GM19351 (cell line): ENCODE data around the gene GRIN3B.
"Not testable (repeated sequence)": the region's sequence is repeated elsewhere in the genome, so short reads cannot be mapped to it uniquely, and the experiment has no call there.

ENCODE experiments used
- ATAC-seq: cut with Tn5 transposase; IDR thresholded peaks from one replicate; pipeline ENCODE4 v1.9.1; 2021; ENCODE audit warnings: mild to moderate bottlenecking, moderate library complexity; ENCODE audit not compliant: unreplicated experiment

GRIN3B gene, protein sequence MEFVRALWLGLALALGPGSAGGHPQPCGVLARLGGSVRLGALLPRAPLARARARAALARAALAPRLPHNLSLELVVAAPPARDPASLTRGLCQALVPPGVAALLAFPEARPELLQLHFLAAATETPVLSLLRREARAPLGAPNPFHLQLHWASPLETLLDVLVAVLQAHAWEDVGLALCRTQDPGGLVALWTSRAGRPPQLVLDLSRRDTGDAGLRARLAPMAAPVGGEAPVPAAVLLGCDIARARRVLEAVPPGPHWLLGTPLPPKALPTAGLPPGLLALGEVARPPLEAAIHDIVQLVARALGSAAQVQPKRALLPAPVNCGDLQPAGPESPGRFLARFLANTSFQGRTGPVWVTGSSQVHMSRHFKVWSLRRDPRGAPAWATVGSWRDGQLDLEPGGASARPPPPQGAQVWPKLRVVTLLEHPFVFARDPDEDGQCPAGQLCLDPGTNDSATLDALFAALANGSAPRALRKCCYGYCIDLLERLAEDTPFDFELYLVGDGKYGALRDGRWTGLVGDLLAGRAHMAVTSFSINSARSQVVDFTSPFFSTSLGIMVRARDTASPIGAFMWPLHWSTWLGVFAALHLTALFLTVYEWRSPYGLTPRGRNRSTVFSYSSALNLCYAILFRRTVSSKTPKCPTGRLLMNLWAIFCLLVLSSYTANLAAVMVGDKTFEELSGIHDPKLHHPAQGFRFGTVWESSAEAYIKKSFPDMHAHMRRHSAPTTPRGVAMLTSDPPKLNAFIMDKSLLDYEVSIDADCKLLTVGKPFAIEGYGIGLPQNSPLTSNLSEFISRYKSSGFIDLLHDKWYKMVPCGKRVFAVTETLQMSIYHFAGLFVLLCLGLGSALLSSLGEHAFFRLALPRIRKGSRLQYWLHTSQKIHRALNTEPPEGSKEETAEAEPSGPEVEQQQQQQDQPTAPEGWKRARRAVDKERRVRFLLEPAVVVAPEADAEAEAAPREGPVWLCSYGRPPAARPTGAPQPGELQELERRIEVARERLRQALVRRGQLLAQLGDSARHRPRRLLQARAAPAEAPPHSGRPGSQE

GRCh38 chr19:1000095-1000494 is at the start of gene GRIN3B:
Gene GRIN3B (plus strand): TSS chr19:1000419. CDS start chr19:1000438, 19 bp downstream.
- no peak for ATAC-seq

DNA sequence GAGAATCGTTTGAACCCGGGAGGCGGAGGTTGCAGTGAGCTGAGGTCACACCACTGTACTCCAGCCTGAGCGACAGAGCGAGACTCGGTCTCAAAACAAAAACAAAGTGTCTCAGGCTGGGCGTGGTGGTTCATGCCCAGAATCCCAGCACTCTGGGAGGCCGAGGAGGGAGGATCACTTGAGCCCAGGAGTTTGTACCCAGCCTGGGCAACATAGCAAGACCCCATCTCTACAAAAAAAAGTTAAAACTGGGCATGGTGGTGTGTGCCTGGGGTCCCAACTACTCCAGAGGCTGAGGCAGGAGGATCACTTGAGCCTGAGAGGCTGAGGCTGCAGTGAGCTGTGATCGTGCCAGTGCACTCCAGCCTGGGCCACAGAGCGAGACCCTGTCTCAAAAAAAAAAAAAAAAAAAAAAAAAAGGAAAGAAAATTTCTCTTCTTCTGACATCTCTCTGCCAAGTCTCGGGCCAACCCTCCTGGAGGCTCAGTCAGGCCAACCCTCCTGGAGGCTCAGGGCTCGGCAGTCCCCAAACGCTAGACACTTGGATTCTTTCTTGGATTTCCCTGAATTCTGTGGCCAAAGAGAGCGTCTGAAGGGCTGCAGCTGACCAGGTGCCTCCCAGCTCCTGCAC is 48.1 kb upstream of the GRIN3B start:
- ATAC-seq: no peak

DNA sequence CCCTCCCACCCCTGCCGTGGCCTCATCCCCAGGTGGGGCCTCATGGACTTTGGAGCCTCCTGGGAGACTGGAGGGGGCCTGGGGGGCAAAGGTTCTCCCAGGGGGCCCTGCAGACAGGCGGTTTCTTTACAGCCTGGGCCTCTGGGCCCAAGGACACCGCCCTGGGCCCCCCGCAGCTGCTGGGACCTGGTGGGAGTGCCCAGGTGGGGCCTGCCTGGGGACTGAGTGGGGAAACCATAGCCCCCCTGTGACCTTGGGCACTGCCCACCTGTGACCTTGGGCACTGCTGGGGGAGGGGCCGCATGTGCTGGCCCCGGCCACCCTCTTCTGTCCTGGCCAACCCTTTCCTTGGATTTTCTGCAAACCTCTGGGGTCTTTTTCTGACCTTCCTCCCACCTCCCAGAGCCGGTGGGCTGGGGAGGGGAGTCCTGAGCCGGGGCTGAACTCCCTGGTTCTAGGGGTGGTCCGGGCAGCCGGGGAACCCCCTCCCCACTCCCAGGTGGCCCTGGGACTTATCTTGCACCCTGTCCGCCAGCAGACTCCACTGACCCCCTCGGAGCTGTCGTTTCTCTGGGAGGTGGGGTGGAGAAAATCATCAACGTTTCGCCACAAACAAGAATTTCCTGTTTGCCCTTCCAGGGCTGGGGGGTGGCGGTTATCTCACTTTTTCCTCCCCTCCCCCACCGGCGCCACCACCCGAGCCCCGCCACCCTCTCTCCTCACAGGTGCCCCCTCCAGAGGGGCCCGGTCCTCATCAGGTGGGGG is 47.4 kb upstream of the GRIN3B start:
- no peak for ATAC-seq

- ATAC-seq: no peak
Measured at GRCh38 chr19:953445-954271, 46.6 kb upstream of the GRIN3B start.

GRCh38 chr19:954272-954671 is 45.9 kb upstream of the GRIN3B start:
- no peak for ATAC-seq

- ATAC-seq: no peak
Measured at GRCh38 chr19:954672-955494, 45.3 kb upstream of the GRIN3B start.

DNA sequence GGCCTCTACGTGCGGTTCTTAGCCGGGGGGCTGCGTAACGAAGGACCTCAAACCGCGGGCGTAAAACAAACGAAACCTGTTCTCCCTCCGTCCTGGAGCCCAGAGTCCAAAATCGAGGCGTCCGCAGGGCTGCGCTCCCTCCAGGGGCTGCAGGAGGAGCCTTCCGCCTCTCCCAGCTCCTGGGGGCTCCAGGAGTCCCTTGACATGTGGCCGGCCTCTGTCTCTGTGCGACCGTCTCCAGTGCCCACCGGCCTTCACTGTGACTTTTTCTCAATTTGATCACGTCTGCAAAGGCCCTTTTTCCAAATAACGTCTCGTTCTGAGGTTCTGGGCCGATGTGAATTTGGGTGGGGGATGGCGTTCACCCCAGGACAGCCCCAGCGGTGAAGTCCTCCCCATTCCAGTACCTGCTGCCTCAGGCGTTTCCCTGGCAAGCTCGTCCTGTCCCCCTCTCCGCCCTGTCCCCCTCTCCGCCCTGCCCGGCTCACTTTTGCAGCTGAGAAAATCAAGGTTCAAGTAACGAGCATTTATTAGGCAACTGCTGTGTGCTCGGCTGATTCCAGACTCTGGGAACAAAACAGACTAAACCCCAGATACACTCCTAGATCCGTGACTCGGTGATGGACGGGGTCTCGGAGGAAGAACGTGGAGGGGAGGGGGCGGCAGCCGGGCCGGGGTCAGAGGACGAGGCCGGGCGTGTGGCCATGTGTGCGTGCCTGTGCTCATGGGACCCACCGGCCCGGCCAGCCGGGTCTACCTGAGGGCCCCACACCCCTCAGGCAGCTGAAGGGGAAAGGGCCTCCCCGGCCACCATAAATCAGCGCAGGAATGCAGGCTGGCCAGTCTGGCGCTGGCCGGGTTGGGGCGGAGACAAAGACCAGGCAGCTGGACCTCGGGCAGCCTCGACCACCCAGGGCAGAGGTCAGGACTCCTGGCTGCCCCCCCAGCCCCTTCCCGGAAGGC is 44.1 kb upstream of the GRIN3B start:
- no peak for ATAC-seq

GRCh38 chr19:956766-957440 is 43.3 kb upstream of the GRIN3B start:
- no peak for ATAC-seq

- ATAC-seq: not testable (repeated sequence)
Measured at GRCh38 chr19:957578-957977, 42.6 kb upstream of the GRIN3B start.

DNA sequence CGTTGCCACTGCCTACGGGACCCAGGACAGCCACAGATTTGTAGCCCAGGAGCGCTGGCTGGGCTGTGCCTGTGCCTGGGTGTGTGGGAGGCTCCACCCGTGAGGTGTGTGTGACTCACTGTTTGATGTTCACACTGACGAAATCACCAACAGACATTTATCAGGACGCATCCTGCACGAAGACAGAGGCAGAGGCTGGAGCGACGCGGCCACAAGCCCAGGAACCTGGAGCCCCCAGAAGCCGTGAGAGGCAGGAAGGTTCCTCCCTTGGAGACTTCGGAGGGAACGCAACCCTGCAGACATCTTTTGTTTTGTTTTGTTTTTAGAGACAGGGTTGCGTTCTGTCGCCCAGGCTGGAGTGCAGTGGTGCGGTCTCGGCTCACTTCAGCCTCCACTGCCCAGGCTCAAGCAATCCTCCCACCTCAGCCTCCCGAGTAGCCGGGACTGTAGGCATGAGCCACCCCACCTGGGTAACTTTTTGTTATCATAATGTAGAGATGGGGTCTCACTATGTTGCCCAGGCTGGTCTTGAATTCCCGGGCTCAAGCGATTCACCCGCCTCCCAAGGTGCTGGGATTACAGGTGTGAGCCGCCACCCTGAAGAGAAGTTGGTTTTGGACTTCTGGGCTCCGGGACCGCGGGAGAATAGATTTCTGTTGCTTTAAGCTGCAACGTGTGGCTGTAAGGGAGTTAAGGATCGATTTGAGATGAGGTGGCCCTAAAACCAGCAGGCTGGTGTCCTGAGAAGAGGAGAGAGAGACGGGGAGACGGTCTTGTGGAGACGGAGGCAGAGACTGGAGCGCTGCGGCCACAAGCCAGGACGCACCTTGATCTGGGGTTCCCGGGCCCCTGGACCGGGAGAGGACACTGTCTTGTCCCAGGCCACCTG is 41.0 kb upstream of the GRIN3B start:
- ATAC-seq: no peak

GRCh38 chr19:960020-960419 is 40.2 kb upstream of the GRIN3B start:
- no peak for ATAC-seq

DNA sequence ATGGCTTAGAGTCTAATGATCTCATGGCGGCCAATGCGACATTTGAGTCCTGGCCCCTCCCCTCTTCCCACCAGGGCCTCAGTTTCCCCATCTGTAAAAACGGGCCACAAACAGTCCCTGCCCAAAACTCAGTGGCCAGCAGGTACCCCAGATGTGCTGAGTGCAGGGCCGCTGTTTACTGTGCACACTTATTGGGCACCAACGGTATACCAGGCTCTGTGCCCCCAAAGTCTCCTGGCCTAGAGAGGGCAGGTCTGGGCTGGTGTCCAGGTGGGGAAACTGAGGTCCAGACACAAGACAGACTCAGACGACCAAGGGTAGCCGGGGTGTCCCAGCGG is 39.6 kb upstream of the GRIN3B start:
- ATAC-seq: no peak

GRCh38 chr19:961866-962620 is 38.2 kb upstream of the GRIN3B start:
- no peak for ATAC-seq

DNA sequence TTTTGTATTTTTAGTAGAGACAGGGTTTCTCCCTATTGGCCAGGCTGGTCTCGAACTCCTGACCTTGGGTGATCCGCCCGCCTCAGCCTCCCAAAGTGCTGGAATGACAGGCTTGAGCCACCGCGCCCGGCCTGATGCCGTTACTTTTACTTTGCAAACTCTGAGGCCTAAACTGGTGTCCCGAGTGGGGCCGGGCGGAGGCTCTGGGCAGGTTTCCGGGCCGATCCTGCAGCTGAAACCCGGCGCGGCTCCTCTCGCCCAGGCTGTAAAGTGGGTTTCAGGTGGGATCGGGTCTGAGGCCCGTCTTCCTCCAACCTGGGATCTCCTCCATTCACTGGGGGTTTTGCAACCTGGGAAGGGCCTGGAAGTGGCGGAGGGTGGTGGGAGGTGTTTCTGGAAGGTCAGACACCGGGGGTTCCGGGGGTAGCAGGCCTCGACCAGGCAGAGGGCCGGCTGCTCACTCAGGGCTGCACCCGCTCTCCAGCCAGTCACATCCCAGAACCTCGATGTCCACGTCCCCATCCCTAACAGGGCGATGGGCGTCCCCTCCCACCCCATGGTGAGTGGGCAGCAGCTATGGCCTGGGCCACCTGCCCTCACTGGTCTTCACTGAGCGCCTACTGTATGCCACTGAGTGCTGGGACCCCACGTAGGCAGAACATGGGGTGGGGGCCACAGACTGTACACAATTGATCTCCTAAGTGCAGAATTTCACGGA is 37.4 kb upstream of the GRIN3B start:
- ATAC-seq: no peak

DNA sequence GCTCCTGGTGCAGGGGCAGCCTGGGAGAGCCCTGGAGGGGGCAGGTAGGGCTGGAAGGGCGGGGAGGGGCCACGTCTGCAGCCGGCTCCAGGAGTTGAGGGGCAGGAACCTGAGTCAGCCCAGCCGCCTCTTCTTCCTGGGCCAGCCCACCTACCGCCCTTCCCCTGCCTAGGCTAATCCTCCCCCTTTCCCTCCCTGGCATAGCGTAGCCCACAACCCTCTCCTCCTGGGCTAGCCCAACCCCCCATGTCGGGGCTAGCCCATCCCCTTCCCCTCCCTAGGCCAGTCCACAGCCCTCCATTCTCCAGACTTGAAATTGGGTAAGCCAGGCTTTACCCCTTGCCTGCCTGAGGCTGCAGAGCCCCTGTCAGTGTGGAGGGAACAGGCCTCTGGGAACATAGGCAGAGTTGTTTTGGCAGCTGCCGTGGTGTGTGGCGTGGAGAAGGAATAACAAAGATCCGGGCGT is 36.7 kb upstream of the GRIN3B start:
- no peak for ATAC-seq
